HPDE6-E6E7 (cell line): ENCODE measurements around the gene FSTL5.
"Not testable (repeated sequence)": the region's sequence is repeated elsewhere in the genome, so short reads cannot be mapped to it uniquely, and the experiment has no call there.

Experiments used
- DNase-seq: peaks from one replicate; pipeline ENCODE4 v3.0.0; 2011; ENCODE audit warnings: missing footprints; ENCODE audit errors: extremely low spot score

FSTL5 gene

DNA sequence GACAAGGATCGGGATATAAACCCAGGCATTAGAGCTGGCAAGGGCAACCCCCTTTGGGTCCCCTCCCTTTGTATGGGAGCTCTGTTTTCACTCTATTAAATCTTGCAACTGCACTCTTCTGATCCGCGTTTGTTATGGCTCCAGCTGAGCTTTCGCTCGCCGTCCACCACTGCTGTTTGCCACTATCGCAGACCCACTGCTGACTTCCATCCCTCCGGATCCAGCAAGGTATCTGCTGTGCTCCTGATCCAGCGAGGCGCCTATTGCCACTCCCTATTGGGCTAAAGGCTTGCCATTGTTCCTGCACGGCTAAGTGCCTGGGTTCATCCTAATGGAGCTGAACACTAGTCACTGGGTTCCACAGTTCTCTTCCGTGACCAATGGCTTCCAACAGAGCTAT, 59.9 kb downstream of the FSTL5 start:
- not testable (repeated sequence) for DNase-seq

- no peak for DNase-seq
Observed at GRCh38 chr4:162102713-162103112, 61.1 kb downstream of the FSTL5 start.

GRCh38 chr4:162101337-162101736, 62.5 kb downstream of the FSTL5 start:
- DNase-seq, result no peak

- DNase-seq, result no peak
Observed at GRCh38 chr4:162075726-162076125, 88.1 kb downstream of the FSTL5 start.

DNA sequence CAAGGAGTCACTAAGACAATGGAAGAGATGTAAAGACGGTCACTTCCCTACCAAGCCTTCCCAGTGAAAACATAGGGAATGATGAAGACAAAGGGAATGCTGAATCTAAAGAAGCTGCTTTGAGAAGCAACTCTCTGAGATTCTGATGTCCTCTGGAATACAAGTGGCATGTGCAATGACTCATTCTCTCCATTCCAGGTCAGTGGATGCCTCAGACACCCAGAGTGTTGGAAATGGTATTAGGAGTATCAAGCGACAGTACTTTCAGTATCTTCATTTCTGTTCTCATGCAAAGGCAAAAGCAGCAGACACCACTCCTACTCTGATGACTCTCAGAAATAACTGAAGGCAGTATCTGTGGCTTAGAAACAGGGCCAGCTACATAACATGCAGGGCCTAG, 102.6 kb downstream of the FSTL5 start:
- no peak for DNase-seq

- no peak for DNase-seq
Observed at GRCh38 chr4:162059656-162060055, 104.1 kb downstream of the FSTL5 start.

- DNase-seq, result no peak
Observed at GRCh38 chr4:162056990-162057389, 106.8 kb downstream of the FSTL5 start.

- DNase-seq, result no peak
Observed at GRCh38 chr4:162046135-162046534, 117.7 kb downstream of the FSTL5 start.

DNA sequence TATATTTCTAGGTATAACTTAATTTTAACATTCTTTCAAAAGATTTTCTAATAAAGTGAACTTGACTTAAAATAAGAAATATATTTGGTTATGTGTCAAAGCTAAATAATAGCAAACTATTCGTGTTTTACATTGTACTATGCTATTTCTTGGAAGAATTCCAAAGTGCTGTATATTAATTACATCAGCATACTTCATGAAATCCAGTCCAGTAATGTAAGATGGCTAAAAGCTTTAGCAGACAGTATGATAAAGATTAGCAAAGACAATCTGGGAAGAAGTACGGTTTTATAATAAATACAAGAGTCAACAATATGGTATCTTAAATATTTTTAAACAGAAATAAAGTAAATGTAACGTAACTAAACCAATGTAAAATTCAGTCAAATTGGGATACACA, 125.7 kb downstream of the FSTL5 start:
- DNase-seq, result no peak

- no peak for DNase-seq
Observed at GRCh38 chr4:162017863-162018262, 145.9 kb downstream of the FSTL5 start.

- DNase-seq, result no peak
Observed at GRCh38 chr4:162016991-162017390, 146.8 kb downstream of the FSTL5 start.

- no peak for DNase-seq
Observed at GRCh38 chr4:162016219-162016618, 147.6 kb downstream of the FSTL5 start.

DNA sequence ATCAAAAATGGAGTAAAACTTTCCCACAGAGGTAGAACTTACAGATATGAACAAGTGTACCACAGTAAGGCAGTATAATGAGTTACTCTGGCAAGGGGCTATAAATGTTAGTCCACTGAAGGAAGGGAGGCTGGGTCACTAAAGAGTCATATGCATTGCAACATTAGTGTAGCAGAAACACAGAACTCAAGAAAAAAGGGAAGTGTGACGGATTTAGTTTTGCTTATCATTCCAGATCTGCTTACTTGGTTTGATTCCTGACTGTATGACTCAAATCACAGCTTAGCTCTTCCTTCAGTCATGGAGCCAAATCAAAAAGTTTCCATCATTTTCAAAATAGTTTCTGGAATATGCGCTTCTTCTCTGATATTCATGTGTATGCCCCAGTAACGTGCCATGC, 148.7 kb downstream of the FSTL5 start:
- DNase-seq, result no peak

- no peak for DNase-seq
Observed at GRCh38 chr4:162011089-162011488, 152.7 kb downstream of the FSTL5 start.

DNA sequence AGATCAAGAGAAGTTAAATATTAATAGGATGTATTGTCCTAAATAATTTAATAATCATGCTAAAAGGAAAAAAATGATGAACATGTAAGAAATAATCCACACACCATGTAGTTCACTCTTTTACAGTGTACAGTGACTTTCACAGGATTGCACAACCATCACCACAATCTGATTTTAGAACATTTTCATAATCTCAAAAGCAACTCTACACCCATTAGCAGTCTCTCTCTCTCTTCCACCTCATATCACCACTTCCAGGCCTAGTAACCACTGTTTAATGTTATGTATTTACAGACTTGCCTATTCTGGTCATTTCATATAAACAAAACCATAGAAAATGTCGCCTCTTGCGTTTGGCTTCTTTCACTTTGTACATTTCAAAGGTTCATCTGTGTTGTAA, 153.4 kb downstream of the FSTL5 start:
- no peak for DNase-seq

DNA sequence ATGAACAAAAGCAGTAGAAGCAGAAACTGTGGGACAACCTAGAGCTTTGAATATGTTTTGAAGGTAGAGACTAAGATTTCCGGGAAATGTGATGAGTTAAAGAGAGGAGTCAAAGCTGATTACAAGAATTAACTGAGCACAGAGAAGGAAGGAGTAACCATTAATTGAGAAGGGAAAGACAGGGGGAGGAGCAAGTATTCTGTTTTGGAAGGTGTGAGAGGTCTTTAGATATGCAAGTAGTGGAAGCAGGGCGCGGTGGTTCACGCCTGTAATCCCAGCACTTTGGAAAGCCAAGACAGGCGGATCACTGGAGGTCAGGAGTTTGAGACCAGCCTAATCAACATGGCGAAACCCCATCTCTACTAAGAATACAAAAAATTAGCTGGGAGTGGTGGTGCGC, 171.5 kb downstream of the FSTL5 start:
- no peak for DNase-seq

- DNase-seq, result no peak
Observed at GRCh38 chr4:161991811-161992210, 172.0 kb downstream of the FSTL5 start.

DNA sequence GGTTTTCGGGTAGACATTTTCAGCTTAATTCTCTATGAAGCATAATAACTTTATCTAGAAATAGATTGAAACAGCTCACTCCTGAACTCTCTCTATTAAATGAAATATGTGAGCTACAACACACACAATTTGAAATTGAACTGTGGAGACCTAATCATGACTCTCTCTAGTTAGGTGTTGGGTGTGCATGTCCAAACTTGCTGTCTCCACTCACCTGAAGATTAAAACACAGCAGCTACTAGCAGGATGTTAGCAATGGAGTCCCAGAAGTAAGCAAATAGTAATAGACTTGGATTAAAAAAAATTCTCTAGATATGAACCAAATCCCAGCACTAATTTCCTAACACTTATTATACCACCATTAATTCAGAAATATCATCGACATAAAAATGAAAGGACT, 173.1 kb downstream of the FSTL5 start:
- DNase-seq, result peak; percentile 72

DNA sequence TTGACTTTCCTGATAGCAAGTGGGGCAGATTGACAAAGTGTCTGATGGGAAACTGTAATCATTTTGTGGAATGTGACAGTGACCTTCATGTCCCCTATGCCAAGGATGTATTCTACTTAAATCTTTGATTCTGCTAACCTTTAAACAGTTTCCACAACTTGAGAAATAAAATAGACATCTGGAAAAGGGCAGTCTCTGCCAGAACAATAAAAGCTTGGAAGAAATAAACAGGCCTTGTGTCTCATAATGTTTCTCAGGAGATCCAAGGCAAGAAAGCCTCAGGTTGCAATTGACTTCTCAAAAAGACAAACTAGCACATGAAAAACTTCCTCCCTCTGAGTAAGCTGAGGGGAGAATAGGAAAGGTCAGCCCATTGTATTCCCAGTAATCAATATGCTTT, 174.9 kb downstream of the FSTL5 start:
- DNase-seq, result no peak

DNA sequence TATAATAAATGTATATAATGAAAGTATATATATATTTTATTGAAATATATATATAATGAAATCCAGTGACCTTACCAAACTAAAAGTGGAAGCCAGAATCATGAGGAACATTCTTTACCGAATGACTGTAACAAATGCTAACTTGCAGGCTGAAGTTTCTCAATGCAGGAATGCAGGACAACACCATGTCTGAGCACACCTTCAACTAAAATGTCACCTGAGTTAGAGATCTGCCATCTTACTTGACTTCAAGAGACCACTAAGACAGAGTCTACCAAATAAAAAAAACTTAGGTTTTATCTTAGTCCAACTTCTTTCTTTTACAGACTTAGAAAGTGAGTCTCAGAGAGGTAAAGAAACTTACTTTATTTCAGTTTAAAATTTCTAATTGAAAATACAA, 176.2 kb downstream of the FSTL5 start:
- no peak for DNase-seq

DNA sequence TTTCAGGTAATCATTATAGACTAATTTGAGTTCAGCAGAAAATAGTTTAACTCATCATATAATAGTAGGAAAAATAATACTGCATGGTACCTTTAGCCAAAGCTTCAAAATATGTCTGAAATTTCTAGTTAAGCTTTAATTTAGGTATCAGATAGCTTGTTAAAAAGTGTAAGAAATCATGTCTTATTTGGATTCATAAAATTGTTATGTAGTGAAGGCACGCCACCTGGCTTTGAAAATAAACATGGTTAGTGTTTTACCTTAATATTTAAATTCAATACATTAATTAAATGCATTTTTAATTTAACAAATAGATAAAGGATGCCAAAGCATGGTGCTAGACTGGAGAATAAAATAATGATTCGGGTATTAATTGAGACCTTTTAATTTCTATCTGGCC, 211.4 kb downstream of the FSTL5 start:
- no peak for DNase-seq

DNA sequence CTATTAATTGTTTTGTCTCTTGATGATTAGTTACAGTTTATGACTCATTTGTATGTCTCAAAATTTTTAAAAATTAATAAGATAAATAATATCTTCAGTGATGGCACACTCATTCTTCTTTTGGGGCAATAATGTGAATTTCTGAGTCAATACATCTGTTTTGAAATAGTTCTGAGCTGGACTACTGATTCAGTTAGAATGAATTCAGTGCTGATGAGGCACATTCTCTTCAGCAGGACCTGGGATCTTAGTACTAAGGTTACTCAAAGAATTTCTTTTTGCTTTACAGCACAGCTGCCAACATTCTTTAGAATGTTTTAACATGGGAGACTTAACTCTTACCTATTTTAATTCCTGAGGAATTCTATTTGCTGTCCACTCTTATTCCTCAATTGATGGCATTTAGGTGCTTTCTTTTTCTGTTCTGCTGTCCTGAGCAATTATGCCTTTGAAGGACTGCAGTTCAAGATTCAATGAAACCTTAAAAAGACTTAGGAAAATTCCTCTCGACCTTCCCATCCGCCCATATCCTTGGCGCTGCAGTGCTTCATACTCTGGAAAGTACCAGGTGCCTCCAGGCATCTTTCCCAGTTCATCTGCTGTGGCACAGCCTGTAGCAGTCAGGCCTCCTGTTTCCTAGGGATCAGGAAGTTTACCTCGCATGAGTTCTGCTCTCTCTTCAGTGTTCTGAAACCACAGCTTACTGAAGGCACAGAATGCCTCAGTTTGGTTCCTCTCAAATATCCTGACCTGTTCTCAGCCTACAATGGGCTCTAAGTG, 213.7 kb downstream of the FSTL5 start:
- no peak for DNase-seq

- DNase-seq, result no peak
Observed at GRCh38 chr4:161948026-161948770, 215.6 kb downstream of the FSTL5 start.
